HCT116 (cell line): ENCODE results near the gene RBM19. TPM values are rescaled to one million over a fixed set of nuclear protein-coding genes. Genes with fewer than 3 reads are reported as not detected.

Experiments used
- ATAC-seq: fragments of 200-7000 bp; cut with Tn5 transposase; 2 replicates; pipeline ENCODE4 v1.9.1; 2020; ENCODE audit warnings: mild to moderate bottlenecking, moderate library complexity
- BruUV-seq: library from RNA; stranded (reverse); fragments of 400-500 nt; replicated peaks from 2 replicates; lab custom pipeline; 2021; lab: Mats Ljungman, UMichigan
- CTCF ChIA-PET: fragments of 300-600 bp; sonication (Branson Sonifier 250); formaldehyde crosslinking; loops from one replicate; lab custom pipeline; 2021; ENCODE audit warnings: antibody characterized with exemption; lab: Charles Lee
- POLR2A ChIA-PET: fragments of 300-600, 350-600 bp; sonication (Branson Sonifier 250); formaldehyde crosslinking; loops from one replicate; lab custom pipeline; 2021; ENCODE audit warnings: antibody characterized with exemption; lab: Charles Lee
- RAD21 ChIA-PET, 2 experiments: fragments of 300-600 bp; sonication (Branson Sonifier 250); formaldehyde crosslinking; loops; one replicate each; lab custom pipeline; 2023; ENCODE audit warnings: low total read pairs in 2 of 2; ENCODE audit not compliant: uncharacterized antibody in 2 of 2, unreplicated experiment in 2 of 2, low non-redundant PET in 1 of 2; lab: Charles Lee
- DNase-seq: peaks from one replicate; pipeline ENCODE4 v3.0.0-alpha.2; 2010; ENCODE audit warnings: low read depth, low spot score
- H2AFZ ChIP-seq: fragments of 200-600 bp; shearing (Covaris generic), sonication (generic); 2 replicates; pipeline ENCODE4 v1.6.1; 2017; ENCODE audit warnings: low read depth, mixed run types, mixed read lengths, antibody characterized with exemption, low read length; ENCODE audit not compliant: poor library complexity, severe bottlenecking
- H3K27ac ChIP-seq: 2 replicates; pipeline ENCODE4 v1.5.1; 2012; ENCODE audit warnings: low read depth, low read length
- H3K27me3 ChIP-seq: fragments of 200-600 bp; sonication (generic); 2 replicates; pipeline ENCODE4 v1.6.1; 2016; ENCODE audit warnings: mixed run types, low read length, mixed read lengths; ENCODE audit not compliant: insufficient read depth
- H3K36me3 ChIP-seq, 2 experiments: fragments of 200-500 bp in 1 of 2; fragments of 200-600 bp in 1 of 2; sonication (Bioruptor generic) in 1 of 2; sonication (generic) in 1 of 2; 2 replicates each; pipeline versions ENCODE4 v1.5.1 to v1.6.1; 2014 to 2016; ENCODE audit warnings: low read length in 2 of 2, inconsistent platforms in 1 of 2, mixed read lengths in 1 of 2, mixed run types in 1 of 2; ENCODE audit not compliant: insufficient read depth in 2 of 2, control insufficient read depth in 1 of 2
- H3K4me1 ChIP-seq, 2 experiments: fragments of 200-600 bp in 1 of 2; sonication (generic) in 1 of 2; 2 replicates each; pipeline versions ENCODE4 v1.5.1 to v1.6.1; 2012 to 2017; ENCODE audit warnings: low read length in 2 of 2, inconsistent platforms in 1 of 2, mild to moderate bottlenecking in 1 of 2, mixed read lengths in 1 of 2, mixed run types in 1 of 2, moderate library complexity in 1 of 2; ENCODE audit not compliant: insufficient read depth in 2 of 2, control insufficient read depth in 1 of 2
- H3K4me2 ChIP-seq: fragments of 200-600 bp; sonication (generic); 2 replicates; pipeline ENCODE4 v1.6.1; 2017; ENCODE audit warnings: mixed run types, low read length, mixed read lengths
- H3K4me3 ChIP-seq, 2 experiments: fragments of 200-600 bp in 1 of 2; sonication (generic) in 1 of 2; replicated peaks in 1 of 2; 2 replicates each; pipeline ENCODE4 v1.5.1; 2011 to 2016; ENCODE audit warnings: low read length in 2 of 2, control low read depth in 1 of 2, low read depth in 1 of 2, mild to moderate bottlenecking in 1 of 2, mixed read lengths in 1 of 2, mixed run types in 1 of 2
- H3K79me2 ChIP-seq: fragments of 200-600 bp; sonication (generic); 2 replicates; pipeline ENCODE4 v1.6.1; 2017; ENCODE audit warnings: mild to moderate bottlenecking, mixed run types, low read length, moderate library complexity, mixed read lengths; ENCODE audit not compliant: insufficient read depth
- H3K9ac ChIP-seq: fragments of 200-600 bp; sonication (generic); 2 replicates; pipeline ENCODE4 v1.6.1; 2016; ENCODE audit warnings: low read length, mixed read lengths
- H3K9me2 ChIP-seq: fragments of 200-600 bp; sonication (generic), shearing (Covaris generic); 2 replicates; pipeline ENCODE4 v1.6.1; 2017; ENCODE audit warnings: mixed run types, mild to moderate bottlenecking, moderate library complexity; ENCODE audit not compliant: insufficient read depth
- H3K9me3 ChIP-seq, 2 experiments: fragments of 200-500 bp in 1 of 2; fragments of 200-600 bp in 1 of 2; sonication (Bioruptor generic) in 1 of 2; sonication (generic) in 1 of 2; 2 replicates each; pipeline ENCODE4 v1.6.1; 2014 to 2017; ENCODE audit warnings: low read length in 2 of 2, mixed read lengths in 2 of 2, inconsistent platforms in 1 of 2, low read depth in 1 of 2, mild to moderate bottlenecking in 1 of 2, mixed run types in 1 of 2, moderate library complexity in 1 of 2; ENCODE audit not compliant: control insufficient read depth in 1 of 2, insufficient read depth in 1 of 2
- H4K20me1 ChIP-seq: fragments of 200-600 bp; sonication (generic), shearing (Covaris generic); 2 replicates; pipeline ENCODE4 v1.6.1; 2017; ENCODE audit warnings: mixed run types, mild to moderate bottlenecking, moderate library complexity; ENCODE audit not compliant: insufficient read depth
- CBX3 ChIP-seq: IDR thresholded peaks from 2 replicates; pipeline ENCODE4 v1.6.1; 2012; ENCODE audit warnings: low read depth
- CEBPB ChIP-seq: IDR thresholded peaks from 2 replicates; pipeline ENCODE4 v1.6.1; 2012; ENCODE audit warnings: low read depth
- EGR1 ChIP-seq: IDR thresholded peaks from 2 replicates; pipeline ENCODE4 v1.6.1; 2012; ENCODE audit warnings: low read depth
- ELF1 ChIP-seq: IDR thresholded peaks from 2 replicates; pipeline ENCODE4 v1.6.1; 2012; ENCODE audit warnings: low read depth, borderline replicate concordance
- EZH2 ChIP-seq: fragments of 200-600 bp; sonication (generic); IDR thresholded peaks from 2 replicates; pipeline ENCODE4 v1.6.1; 2017; ENCODE audit warnings: antibody characterized with exemption, mixed run types
- EZH2phosphoT487 ChIP-seq: fragments of 200-600 bp; IDR thresholded peaks from 2 replicates; pipeline ENCODE4 v1.6.1; 2018; ENCODE audit warnings: antibody characterized with exemption, borderline replicate concordance
- FOSL1 ChIP-seq: IDR thresholded peaks from 2 replicates; pipeline ENCODE4 v1.6.1; 2012; ENCODE audit warnings: low read depth
- POLR2A ChIP-seq: IDR thresholded peaks from 2 replicates; pipeline ENCODE4 v1.7.0; 2011; ENCODE audit warnings: borderline replicate concordance; ENCODE audit not compliant: insufficient read depth, insufficient read length; ENCODE audit errors: extremely low read depth
- RAD21 ChIP-seq: IDR thresholded peaks from 2 replicates; pipeline ENCODE4 v1.6.1; 2012; ENCODE audit warnings: low read depth, mild to moderate bottlenecking
- SP1 ChIP-seq: IDR thresholded peaks from 2 replicates; pipeline ENCODE4 v1.6.1; 2012; ENCODE audit warnings: low read depth
- SRF ChIP-seq: IDR thresholded peaks from 2 replicates; pipeline ENCODE4 v1.6.1; 2012; ENCODE audit warnings: low read depth
- TCF7L2 ChIP-seq: IDR thresholded peaks from 2 replicates; pipeline ENCODE4 v1.7.0; 2011; ENCODE audit warnings: borderline replicate concordance, inconsistent platforms; ENCODE audit not compliant: insufficient read depth, insufficient read length; ENCODE audit errors: extremely low read depth
- YY1 ChIP-seq: IDR thresholded peaks from 2 replicates; pipeline ENCODE4 v1.6.1; 2011; ENCODE audit warnings: low read length, low read depth, moderate library complexity, mild to moderate bottlenecking; ENCODE audit not compliant: insufficient replicate concordance; ENCODE audit errors: extremely low read depth
- intact Hi-C: fragments of 100-400 bp; cut with micrococcal nuclease; formaldehyde crosslinking; loops from 2 replicates; pipeline ENCODE4 v1.10.0; 2022
- total RNA-seq: library from RNA; stranded (reverse); gene quantifications from one replicate; pipeline ENCODE4 v1.2.1, GENCODE V29; 2021; ENCODE audit not compliant: unreplicated experiment
- TF ChIP-seq, protein P1 (sequence below): IDR thresholded peaks from 2 replicates; pipeline ENCODE4 v1.6.1; 2012
- TF ChIP-seq, protein P2 (sequence below), 3 experiments: fragments of 200-600 bp in 1 of 3; sonication (generic) in 1 of 3; IDR thresholded peaks in 2 of 3; conservative IDR thresholded peaks in 1 of 3; 2 replicates each; pipeline ENCODE4 v1.5.1; 2012 to 2017; ENCODE audit warnings: low read depth in 2 of 3, low read length in 2 of 3, antibody characterized with exemption in 1 of 3, borderline replicate concordance in 1 of 3, control low read depth in 1 of 3, mild to moderate bottlenecking in 1 of 3, mixed read lengths in 1 of 3, mixed run types in 1 of 3, moderate library complexity in 1 of 3; ENCODE audit not compliant: insufficient read depth in 1 of 3
- TF ChIP-seq, protein P3 (sequence below): IDR thresholded peaks from 2 replicates; pipeline ENCODE4 v1.6.1; 2011; ENCODE audit warnings: mild to moderate bottlenecking, low read length, moderate library complexity; ENCODE audit not compliant: insufficient replicate concordance; ENCODE audit errors: extremely low read depth

The RBM19 gene
- total RNA-seq, 1 experiment from 2014 or later: 30.7 TPM

DNA sequence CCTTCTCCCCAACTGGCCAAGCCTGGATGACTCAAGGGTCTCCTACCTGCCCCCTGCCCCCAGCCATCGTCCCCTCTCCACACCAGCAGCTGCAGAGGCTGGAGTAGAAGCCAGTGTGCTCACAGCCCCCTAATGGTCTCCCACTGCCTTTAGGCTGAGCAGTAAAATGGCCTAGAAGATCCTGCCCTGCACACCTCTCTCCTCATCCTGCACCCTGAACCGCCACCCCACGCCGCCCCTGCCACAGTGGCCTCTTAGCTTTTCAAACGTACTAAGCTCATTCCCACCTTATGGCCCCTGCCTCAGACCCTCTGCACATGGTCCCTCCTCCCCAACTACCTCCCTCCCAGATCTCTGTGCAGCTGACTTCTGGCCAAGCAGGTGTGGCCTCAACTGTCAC is 46.3 kb downstream of the RBM19 start:
- no peaks in the 10 kb centered on the region for H3K79me2 ChIP-seq
- H3K36me3 ChIP-seq: peaks cover 6 to 19% of the 10 kb centered on the region in 2 experiments; a peak in 2 of 4 replicates
- H3K4me3 ChIP-seq: no peak overlapping the region
- ATAC-seq: no peak
- H3K4me1 ChIP-seq: no peaks in the 10 kb centered on the region
- ChIA-PET CTCF (no interaction called here), RAD21 (no interaction called here), POLR2A (no interaction called here)
- no peaks in the 10 kb centered on the region for H3K9me3 ChIP-seq
- BruUV-seq: no TSS peak
- H3K27me3 ChIP-seq: no peaks in the 10 kb centered on the region
- H3K27ac ChIP-seq: no peak overlapping the region
- intact Hi-C loops: no loop called here
- no peaks in the 10 kb centered on the region for H3K9me2 ChIP-seq
- no peak for DNase-seq
- no peaks in the 10 kb centered on the region for H4K20me1 ChIP-seq
- H3K4me2 ChIP-seq: no peak overlapping the region
- TF ChIP-seq ELF1: no peak
- TF ChIP-seq SP1: no peak
- TF ChIP-seq, protein P1, sequence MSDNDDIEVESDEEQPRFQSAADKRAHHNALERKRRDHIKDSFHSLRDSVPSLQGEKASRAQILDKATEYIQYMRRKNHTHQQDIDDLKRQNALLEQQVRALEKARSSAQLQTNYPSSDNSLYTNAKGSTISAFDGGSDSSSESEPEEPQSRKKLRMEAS: no peak
- TF ChIP-seq, protein P2, sequence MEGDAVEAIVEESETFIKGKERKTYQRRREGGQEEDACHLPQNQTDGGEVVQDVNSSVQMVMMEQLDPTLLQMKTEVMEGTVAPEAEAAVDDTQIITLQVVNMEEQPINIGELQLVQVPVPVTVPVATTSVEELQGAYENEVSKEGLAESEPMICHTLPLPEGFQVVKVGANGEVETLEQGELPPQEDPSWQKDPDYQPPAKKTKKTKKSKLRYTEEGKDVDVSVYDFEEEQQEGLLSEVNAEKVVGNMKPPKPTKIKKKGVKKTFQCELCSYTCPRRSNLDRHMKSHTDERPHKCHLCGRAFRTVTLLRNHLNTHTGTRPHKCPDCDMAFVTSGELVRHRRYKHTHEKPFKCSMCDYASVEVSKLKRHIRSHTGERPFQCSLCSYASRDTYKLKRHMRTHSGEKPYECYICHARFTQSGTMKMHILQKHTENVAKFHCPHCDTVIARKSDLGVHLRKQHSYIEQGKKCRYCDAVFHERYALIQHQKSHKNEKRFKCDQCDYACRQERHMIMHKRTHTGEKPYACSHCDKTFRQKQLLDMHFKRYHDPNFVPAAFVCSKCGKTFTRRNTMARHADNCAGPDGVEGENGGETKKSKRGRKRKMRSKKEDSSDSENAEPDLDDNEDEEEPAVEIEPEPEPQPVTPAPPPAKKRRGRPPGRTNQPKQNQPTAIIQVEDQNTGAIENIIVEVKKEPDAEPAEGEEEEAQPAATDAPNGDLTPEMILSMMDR (IDR thresholded peaks at IDR 0.05 in 2 of 3, conservative IDR thresholded peaks at IDR 0.05 in 1 of 3; ENCODE audit: borderline replicate concordance in 1 of 3, insufficient read depth in 1 of 3, low read depth in 2 of 3, low read length in 2 of 3): no peak
- no peak for TF ChIP-seq POLR2A
- no peak for TF ChIP-seq YY1
- TF ChIP-seq FOSL1: no peak
- TF ChIP-seq, protein P3, sequence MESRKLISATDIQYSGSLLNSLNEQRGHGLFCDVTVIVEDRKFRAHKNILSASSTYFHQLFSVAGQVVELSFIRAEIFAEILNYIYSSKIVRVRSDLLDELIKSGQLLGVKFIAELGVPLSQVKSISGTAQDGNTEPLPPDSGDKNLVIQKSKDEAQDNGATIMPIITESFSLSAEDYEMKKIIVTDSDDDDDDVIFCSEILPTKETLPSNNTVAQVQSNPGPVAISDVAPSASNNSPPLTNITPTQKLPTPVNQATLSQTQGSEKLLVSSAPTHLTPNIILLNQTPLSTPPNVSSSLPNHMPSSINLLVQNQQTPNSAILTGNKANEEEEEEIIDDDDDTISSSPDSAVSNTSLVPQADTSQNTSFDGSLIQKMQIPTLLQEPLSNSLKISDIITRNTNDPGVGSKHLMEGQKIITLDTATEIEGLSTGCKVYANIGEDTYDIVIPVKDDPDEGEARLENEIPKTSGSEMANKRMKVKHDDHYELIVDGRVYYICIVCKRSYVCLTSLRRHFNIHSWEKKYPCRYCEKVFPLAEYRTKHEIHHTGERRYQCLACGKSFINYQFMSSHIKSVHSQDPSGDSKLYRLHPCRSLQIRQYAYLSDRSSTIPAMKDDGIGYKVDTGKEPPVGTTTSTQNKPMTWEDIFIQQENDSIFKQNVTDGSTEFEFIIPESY: no peak
- no peak for TF ChIP-seq CBX3
- TF ChIP-seq RAD21: no peak
- TF ChIP-seq EGR1: no peak
- TF ChIP-seq SRF: no peak
- TF ChIP-seq CEBPB: no peak
- no peak for TF ChIP-seq TCF7L2
- no peak for TF ChIP-seq EZH2
- TF ChIP-seq EZH2phosphoT487: no peak
- no peak overlapping the region for H2AFZ ChIP-seq
- H3K9ac ChIP-seq: no peak overlapping the region
